Measurements from ENCODE around the gene CHRD. TPM values are rescaled to one million over a fixed set of nuclear protein-coding genes. Genes with fewer than 3 reads are reported as not detected.

The CHRD gene
- total RNA-seq, 4 donors from 2014 or later = 0.11 to 10.7 (median 2.8) TPM

- intact Hi-C loops (cut with DNase I) = loop anchor here (10.0 kb wide), 2 partner anchors 137 to 167 kb away; no protein-coding TSS in a partner anchor
- Histone ChIP-seq H3K27me3 (peaks cover 0 to 88% (median 4%) of the 10 kb centered on the region in 4 donors), H3K9me3 (no peaks in the 10 kb centered on the region), H3K4me3 (no peak overlapping the region), H3K27ac (peak overlapping the region in 1 of 4 donors; percentile 91), H3K4me1 (peaks cover 11 to 38% (median 11%) of the 10 kb centered on the region in 3 donors), H3K36me3 (no peaks in the 10 kb centered on the region)
- 72 to 82% methylated on average over 5 of the region's 5 CpGs for WGBS, 2 donors
- DNase-seq = no peak
- TF ChIP-seq CTCF (IDR thresholded peaks at IDR 0.05) (no peak), POLR2A (IDR thresholded peaks at IDR 0.05) (no peak)
Observed at GRCh38 chr3:184377374-184377773, 2.5 kb upstream of the CHRD start.

- TF ChIP-seq POLR2A (IDR thresholded peaks at IDR 0.05) (no peak), CTCF (IDR thresholded peaks at IDR 0.05) (no peak)
- DNase-seq = no peak
- Histone ChIP-seq H3K27me3 (peaks cover 0 to 94% (median 4%) of the 10 kb centered on the region in 4 donors), H3K36me3 (no peaks in the 10 kb centered on the region), H3K9me3 (no peaks in the 10 kb centered on the region), H3K4me1 (peaks cover 11 to 38% (median 11%) of the 10 kb centered on the region in 3 donors), H3K27ac (peak within 1 kb of the TSS; percentile 43 to 91 (median 72)), H3K4me3 (no peak within 1 kb of the TSS)
- 38 to 68% methylated on average over 1 to 6 of the region's 7 CpGs for WGBS, 2 donors
- intact Hi-C loops (cut with DNase I) = loop anchor here (10.0 kb wide), 2 partner anchors 137 to 167 kb away; no protein-coding TSS in a partner anchor
Observed at GRCh38 chr3:184377882-184378445, 1.9 kb upstream of the CHRD start, which contains the start of gene THPO. THPO (minus strand) TSS chr3:184378207; CDS start chr3:184376259, 1,948 bp downstream.

- 73 to 81% methylated on average over 5 to 10 of the region's 10 CpGs for whole genome bisulfite sequencing, 2 donors
- intact Hi-C loops (cut with DNase I) = loop anchor here (10.0 kb wide), 2 partner anchors 136 to 166 kb away; no protein-coding TSS in a partner anchor
- no peak for DNase-seq
Observed at GRCh38 chr3:184378651-184379357, 1.1 kb upstream of the CHRD start.

GRCh38 chr3:184380185-184380626 lies 352 bp downstream of the CHRD start:
- DNase-seq = no peak
- H3K27ac ChIP-seq = peak overlapping the region in 3 of 4 donors; percentile 43 to 91 (median 80)
- H3K36me3 ChIP-seq = no peaks in the 10 kb centered on the region
- WGBS, 2 donors = no CpG with 5 or more reads among the region's 62 CpGs
- no peaks in the 10 kb centered on the region for H3K9me3 ChIP-seq
- H3K4me1 ChIP-seq = peaks cover 11 to 34% (median 11%) of the 10 kb centered on the region in 3 donors
- peaks cover 0 to 92% (median 4%) of the 10 kb centered on the region in 4 donors for H3K27me3 ChIP-seq
- TF ChIP-seq POLR2A (IDR thresholded peaks at IDR 0.05) = no peak
- TF ChIP-seq CTCF (IDR thresholded peaks at IDR 0.05) = no peak
- intact Hi-C loops (cut with DNase I) = no loop called here
- H3K4me3 ChIP-seq = peak overlapping the region; percentile 33 to 80 (median 46)

More at GRCh38 chr3:184378651-184379357, 1.1 kb upstream of the CHRD start:
- TF ChIP-seq CTCF (IDR thresholded peaks at IDR 0.05) = no peak
- TF ChIP-seq POLR2A (IDR thresholded peaks at IDR 0.05) = no peak
- Histone ChIP-seq H3K27ac (peak overlapping the region; percentile 43 to 91 (median 72)), H3K27me3 (peaks cover 0 to 92% (median 4%) of the 10 kb centered on the region in 4 donors), H3K4me1 (peaks cover 11 to 34% (median 11%) of the 10 kb centered on the region in 3 donors), H3K36me3 (no peaks in the 10 kb centered on the region), H3K4me3 (peak overlapping the region in 2 of 4 donors; percentile 55 to 80), H3K9me3 (no peaks in the 10 kb centered on the region)

All from esophagus squamous epithelium (tissue), 5 donors.